ENCODE data around the gene TAF5L.

DNA sequence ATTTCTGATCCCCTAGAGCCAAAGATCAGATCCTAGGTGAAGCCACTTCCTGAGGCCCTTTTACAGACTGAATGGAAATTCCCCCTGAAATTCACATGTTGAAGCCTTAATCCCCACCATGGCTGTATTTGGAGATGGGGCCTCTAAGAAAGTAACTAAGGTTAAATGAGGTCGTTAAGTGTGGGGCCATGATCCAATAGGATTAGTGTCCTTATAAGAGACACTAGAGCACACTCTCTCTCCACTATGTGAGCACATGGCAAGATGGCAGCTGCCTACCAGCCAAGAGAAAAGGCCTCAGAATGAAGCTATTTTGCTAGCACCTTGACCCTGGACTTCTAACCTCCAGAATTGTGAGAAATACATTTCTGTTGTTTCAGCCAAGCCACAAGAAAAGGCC lies 81.3 kb downstream of the TAF5L start:
- TF ChIP-seq, protein P1, sequence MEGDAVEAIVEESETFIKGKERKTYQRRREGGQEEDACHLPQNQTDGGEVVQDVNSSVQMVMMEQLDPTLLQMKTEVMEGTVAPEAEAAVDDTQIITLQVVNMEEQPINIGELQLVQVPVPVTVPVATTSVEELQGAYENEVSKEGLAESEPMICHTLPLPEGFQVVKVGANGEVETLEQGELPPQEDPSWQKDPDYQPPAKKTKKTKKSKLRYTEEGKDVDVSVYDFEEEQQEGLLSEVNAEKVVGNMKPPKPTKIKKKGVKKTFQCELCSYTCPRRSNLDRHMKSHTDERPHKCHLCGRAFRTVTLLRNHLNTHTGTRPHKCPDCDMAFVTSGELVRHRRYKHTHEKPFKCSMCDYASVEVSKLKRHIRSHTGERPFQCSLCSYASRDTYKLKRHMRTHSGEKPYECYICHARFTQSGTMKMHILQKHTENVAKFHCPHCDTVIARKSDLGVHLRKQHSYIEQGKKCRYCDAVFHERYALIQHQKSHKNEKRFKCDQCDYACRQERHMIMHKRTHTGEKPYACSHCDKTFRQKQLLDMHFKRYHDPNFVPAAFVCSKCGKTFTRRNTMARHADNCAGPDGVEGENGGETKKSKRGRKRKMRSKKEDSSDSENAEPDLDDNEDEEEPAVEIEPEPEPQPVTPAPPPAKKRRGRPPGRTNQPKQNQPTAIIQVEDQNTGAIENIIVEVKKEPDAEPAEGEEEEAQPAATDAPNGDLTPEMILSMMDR (conservative IDR thresholded peaks at IDR 0.05; ENCODE audit: low read length) = no peak
- no peak for TF ChIP-seq EZH2phosphoT487 (IDR thresholded peaks at IDR 0.05; ENCODE audit: borderline replicate concordance, low read depth, low read length)
